ENCODE results near the gene SYNGR3.

- TF ChIP-seq MXI1 (conservative IDR thresholded peaks at IDR 0.05; ENCODE audit: poor library complexity, severe bottlenecking) (peak; percentile 49), POLR2AphosphoS5 (IDR thresholded peaks at IDR 0.05) (no peak), RAD21 (conservative IDR thresholded peaks at IDR 0.05) (peak; percentile 53), TAF1 (IDR thresholded peaks at IDR 0.05; ENCODE audit: low read depth) (no peak), REST (IDR thresholded peaks at IDR 0.05; ENCODE audit: borderline replicate concordance) (no peak), EP300 (conservative IDR thresholded peaks at IDR 0.05; ENCODE audit: poor library complexity, severe bottlenecking) (no peak), EZH2 (IDR thresholded peaks at IDR 0.05; ENCODE audit: borderline replicate concordance, insufficient read depth, low read length, poor library complexity, severe bottlenecking) (no peak), SMC3 (conservative IDR thresholded peaks at IDR 0.05; ENCODE audit: poor library complexity) (peak; percentile 72)
- TF ChIP-seq, protein P1, sequence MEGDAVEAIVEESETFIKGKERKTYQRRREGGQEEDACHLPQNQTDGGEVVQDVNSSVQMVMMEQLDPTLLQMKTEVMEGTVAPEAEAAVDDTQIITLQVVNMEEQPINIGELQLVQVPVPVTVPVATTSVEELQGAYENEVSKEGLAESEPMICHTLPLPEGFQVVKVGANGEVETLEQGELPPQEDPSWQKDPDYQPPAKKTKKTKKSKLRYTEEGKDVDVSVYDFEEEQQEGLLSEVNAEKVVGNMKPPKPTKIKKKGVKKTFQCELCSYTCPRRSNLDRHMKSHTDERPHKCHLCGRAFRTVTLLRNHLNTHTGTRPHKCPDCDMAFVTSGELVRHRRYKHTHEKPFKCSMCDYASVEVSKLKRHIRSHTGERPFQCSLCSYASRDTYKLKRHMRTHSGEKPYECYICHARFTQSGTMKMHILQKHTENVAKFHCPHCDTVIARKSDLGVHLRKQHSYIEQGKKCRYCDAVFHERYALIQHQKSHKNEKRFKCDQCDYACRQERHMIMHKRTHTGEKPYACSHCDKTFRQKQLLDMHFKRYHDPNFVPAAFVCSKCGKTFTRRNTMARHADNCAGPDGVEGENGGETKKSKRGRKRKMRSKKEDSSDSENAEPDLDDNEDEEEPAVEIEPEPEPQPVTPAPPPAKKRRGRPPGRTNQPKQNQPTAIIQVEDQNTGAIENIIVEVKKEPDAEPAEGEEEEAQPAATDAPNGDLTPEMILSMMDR (IDR thresholded peaks at IDR 0.05; ENCODE audit: poor library complexity, severe bottlenecking): peak; percentile 83
Observed at GRCh38 chr16:2003827-2004641, 14.3 kb downstream of the SYNGR3 start.
